GM21576 (cell line): ENCODE measurements around the gene SCYGR1.
"Not testable (repeated sequence)": the region's sequence is repeated elsewhere in the genome, so short reads cannot be mapped to it uniquely, and the experiment has no call there.

Experiments used
- ATAC-seq: cut with Tn5 transposase; IDR thresholded peaks from one replicate; pipeline ENCODE4 v1.9.1; 2021; ENCODE audit warnings: mild to moderate bottlenecking, moderate library complexity; ENCODE audit not compliant: unreplicated experiment

Gene SCYGR1

DNA sequence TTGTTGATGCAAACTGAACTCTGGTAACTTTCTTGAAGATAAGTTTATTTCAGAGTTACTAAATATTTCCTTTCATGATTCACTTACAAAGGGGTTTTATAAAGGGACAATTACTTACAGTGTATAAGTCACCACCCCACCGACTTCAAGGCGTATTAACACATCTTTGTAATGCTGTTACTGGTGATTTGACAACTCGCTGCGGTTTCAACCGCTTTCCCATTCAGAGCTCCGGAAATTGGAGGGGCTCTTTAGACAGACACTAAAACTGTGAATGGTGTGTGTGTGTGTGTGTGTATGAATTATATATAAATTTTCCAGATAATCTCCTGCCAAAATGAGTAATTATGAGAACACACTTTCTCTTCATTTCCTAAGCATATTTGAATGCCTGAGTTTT is 13.6 kb downstream of the SCYGR1 start:
- no peak for ATAC-seq

DNA sequence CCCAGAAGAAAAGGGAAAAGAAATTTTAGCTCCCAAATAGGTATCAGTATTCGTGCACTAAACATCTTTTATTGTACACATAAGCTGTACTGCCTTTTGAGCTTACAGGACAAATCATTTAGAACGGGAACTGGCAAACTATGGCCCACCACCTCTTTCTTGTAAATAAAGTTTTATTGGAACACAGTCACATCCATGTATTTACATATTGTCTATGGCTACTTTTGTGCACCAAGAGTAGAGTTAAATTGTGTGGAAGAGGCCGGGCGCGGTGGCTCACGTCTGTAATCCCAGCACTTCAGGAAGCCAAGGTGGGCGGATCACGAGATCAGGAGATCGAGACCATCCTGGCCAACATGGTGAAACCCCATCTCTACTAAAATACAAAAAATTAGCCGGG is 14.4 kb downstream of the SCYGR1 start:
- no peak for ATAC-seq

GRCh38 chr2:227370791-227371312 is 16.9 kb downstream of the SCYGR1 start:
- no peak for ATAC-seq

DNA sequence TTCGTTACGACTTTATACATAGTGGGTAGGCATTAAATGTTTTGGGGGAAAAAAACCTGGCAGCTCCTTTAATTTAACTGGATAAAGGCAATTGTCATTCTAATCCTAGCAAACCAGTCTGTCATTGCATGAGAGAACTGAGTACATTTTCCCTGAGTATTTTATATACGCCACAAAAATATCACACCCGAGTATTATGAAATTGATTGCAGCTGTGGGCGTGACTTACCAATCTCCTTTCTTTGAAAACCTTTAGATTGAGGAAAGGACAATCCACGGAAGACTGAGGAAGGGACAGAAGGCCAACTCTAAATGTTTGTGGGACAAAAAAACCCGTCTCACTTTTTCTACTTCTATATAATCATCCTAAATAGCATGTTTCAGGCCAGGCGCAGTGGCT is 17.7 kb downstream of the SCYGR1 start:
- no peak for ATAC-seq

DNA sequence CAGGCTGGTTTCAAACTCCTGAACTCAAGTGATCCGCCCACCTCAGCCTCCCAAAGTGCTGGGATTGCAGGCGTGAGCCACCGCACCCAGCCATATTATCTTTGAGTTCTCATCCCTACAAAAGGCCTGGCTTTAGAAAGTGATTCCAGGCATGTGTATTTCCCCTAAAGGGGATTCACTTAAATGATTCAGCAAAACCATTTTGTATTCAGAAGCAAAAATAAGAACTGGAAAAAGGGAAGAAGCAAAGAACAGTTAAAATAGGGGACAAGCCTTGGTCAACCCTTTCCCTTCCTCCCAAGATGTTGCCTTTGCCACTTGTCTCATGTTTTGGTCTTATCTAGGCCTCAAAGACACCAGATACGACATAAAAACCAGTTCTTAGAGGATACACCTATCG is 19.2 kb downstream of the SCYGR1 start:
- ATAC-seq = no peak

DNA sequence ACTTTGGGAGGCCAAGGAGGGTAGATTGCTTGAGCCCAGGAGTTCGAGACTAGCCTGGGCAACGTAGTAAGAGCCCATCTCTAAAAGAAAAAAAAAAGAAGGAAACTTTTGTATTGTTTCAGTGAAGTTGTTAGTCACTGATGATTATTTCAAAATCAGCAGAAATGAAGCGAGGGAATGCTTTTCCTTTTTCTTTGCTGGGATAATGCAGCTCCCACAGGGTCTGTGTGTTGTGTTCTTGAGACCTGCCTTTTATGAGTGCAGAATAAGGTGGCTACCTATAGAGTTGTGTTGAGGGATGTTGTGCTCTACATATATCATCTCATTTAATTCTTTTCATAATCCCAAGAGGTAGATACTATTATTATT is 20.3 kb downstream of the SCYGR1 start:
- ATAC-seq = no peak

DNA sequence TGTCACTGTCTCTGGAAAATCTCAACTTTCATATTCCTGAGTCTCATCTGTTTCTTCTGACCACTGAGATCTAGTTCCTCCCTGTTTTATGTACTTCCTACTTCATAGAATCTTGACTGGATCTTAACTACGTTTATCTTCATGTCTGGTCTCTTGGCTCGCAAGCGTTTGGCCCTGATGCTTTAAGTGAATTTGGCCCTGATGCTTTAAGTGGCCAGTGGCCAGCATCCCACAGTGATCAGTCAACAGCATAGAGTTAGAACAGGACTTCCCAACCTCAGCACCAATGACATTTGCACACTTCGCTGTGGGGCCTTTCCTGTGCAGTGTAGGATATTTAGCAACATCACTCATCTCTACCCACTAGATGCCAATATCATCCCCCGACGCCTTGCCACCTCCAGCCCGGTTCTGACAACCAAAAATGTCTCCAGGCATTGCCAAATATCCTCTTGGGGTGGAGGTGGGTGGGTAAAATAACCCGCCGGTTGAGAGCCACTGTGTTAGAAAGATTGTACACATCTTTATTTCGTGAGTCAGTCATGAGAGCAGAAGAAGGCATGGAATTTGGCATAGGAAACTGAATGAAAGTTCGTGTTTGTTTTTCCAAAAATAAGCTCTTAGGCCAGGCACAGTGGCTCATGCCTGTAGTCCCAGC is 20.9 kb downstream of the SCYGR1 start:
- no peak for ATAC-seq

- ATAC-seq = no peak
Measured at GRCh38 chr2:227365833-227366232, 21.9 kb downstream of the SCYGR1 start.

- ATAC-seq = not testable (repeated sequence)
Measured at GRCh38 chr2:227364585-227365263, 23.0 kb downstream of the SCYGR1 start.

- ATAC-seq = no peak
Measured at GRCh38 chr2:227363756-227364155, 24.0 kb downstream of the SCYGR1 start.

- no peak for ATAC-seq
Measured at GRCh38 chr2:227360351-227360750, 27.4 kb downstream of the SCYGR1 start.

GRCh38 chr2:227351639-227352038 is 36.1 kb downstream of the SCYGR1 start:
- peak; percentile 86 for ATAC-seq

DNA sequence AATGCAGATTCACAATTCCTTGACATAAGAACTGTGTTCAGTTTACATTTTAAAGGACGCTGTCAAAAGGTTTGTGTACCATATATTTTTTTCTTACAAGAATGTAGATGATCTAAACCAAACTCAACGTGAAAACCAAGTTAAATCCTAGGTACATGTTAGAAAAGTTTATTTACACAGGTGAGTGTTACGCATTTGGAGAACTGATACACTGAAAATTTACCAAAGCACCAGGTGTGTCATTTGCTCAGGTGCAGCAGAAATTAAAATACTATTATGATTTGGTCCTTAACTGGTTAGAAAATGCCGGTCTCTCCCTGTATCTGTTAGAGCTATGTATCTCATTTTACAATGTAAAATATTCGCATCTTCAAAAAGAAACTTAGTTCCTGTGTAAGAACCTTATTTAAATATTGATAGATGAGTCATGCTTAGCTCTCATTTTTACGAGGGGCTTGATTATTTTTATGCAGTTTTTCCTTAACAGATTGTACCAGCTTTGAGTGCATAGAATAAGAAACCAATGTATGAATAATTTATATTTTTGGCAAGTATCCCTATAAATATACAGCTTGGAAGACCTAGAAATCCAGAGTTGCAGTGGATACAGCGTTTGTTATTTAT is 37.6 kb downstream of the SCYGR1 start:
- ATAC-seq = no peak

DNA sequence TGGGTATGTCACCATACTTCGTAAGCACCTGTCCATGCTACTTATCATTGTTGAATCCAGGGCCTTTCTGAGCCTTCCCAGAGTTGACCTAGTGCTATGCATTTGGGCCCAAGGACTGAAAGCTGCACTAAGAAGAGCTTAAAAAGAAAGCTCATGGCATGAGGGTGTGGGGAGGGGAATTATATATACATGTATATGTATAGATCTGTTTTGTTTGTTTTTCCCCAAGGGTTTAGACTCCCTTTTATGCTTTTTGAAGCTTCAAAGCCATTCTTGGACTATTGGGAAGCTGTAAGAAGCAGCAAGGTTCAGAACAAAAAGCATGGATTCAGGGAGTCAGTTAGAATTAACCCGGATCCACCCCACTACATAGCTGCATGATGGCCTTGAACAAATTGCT is 39.4 kb downstream of the SCYGR1 start:
- ATAC-seq = no peak

DNA sequence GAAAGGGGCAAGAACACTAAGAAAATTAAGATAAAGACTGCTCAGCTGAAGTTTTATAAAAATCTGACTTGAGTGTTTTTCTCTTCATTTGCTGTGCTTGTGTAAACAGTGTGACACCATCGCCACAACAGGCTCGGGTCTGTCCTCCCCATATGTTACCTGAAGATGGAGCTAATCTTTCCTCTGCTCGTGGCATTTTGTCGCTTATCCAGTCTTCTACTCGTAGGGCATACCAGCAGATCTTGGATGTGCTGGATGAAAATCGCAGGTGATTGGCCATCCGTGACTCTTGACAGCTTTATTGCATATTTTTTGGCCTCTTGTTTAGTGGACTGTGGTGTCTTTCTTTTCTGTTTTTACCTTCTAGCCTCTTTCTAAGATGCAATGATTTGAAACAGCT is 40.6 kb downstream of the SCYGR1 start:
- ATAC-seq = no peak

- ATAC-seq = no peak
Measured at GRCh38 chr2:227344231-227344630, 43.5 kb downstream of the SCYGR1 start.

GRCh38 chr2:227341553-227341952 is 46.2 kb downstream of the SCYGR1 start:
- no peak for ATAC-seq

DNA sequence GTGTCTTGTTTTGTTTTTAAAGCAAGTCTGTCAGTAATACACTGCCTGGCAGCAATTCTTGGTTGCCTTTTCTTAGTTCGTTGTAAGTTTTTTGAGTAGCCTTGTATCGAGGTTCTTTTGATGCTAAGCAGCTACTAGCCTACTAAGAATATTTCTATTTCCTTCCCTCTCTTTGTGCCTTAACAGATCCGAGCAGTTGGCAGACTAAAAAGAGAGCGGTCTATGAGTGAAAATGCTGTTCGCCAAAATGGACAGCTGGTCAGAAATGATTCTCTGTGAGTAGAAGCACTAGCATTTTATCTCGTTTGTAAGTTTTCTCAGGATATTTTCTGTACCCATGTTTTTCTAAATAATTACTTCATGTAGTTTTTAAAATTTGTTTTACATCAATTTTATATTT is 47.6 kb downstream of the SCYGR1 start:
- no peak for ATAC-seq

DNA sequence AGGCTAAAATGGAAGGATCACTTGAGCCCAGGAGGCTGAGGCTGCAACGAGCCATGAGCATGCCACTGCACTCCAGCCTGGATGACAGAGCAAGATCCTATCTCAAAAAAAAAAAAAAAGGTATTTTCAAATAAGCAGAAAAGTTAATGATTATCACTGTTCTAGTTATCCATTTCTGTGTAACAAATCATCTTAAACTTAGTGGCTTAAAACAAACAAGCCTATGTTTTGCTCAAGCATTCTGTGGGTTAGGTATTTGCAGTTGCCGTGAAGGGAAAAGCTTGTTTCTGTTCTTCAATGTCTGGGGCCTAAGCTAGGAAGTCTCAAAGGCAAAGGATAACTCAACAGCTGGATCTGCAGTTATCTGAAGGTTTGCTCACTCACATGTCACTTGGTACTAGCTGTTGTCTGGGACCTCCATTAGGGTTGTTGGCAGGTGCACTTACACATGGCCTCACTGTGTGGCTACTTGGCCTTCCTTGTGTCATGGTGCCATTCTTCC is 48.6 kb downstream of the SCYGR1 start:
- no peak for ATAC-seq
